Amygdala (tissue), 56 donors: Measurements from ENCODE around the gene POLR2L.

Experiments
- DNase-seq, 56 donors: peaks; one replicate each; lab custom pipeline; 2025; lab: John Stamatoyannopoulos, UW

Gene POLR2L

GRCh38 chr11:815675-816432 lies 26.5 kb downstream of the POLR2L start:
- no peak for DNase-seq

DNA sequence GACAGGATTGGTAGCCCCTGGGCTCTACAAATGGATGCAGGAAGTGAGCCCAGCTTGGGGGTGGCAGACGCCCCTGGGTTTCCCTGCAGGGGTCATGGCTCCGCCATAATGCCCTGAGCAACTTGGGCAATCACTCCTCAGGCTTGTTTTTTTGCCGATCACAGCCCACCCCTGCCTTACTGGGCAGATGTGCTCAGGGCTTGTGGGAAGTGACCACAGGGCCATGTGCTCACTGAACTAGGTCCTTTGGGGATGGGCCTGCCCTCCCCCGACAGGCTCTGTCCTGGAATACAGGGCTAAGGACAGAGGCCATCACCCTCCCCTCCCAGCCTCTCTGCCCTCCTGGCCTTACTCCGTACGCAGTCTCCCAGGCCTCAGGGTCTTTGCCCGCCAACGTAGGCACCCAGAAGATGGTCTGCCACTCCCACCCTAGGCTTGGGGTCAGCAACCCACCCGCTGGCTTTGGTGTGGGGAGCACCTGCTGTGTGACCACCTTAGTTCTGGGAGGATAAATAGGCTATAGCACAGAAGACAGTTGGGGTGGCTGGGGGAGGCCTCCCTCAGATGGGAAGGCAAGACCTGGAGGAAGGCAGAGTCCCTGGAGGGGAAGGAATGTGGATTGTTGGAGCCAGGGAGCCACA lies 28.8 kb downstream of the POLR2L start:
- DNase-seq = no peak

DNA sequence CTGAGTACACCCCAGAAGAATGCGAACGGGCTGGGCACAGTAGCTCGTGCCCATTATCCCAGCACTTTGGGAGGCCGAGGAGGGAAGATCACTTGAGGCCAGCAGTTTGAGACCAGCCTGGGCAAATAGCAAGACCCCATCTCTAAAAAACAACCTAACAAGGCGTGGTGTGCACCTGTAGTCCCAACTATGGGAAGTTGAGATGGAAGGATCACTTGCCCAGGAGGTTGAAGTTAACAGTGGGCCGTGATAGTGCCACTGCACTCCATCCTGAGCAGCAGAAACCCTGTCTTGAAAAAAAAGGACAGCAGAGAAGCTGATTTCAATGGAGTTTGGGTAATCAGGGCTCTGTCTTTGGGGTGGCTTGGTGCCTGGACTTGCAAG lies 29.3 kb downstream of the POLR2L start:
- no peak for DNase-seq

DNA sequence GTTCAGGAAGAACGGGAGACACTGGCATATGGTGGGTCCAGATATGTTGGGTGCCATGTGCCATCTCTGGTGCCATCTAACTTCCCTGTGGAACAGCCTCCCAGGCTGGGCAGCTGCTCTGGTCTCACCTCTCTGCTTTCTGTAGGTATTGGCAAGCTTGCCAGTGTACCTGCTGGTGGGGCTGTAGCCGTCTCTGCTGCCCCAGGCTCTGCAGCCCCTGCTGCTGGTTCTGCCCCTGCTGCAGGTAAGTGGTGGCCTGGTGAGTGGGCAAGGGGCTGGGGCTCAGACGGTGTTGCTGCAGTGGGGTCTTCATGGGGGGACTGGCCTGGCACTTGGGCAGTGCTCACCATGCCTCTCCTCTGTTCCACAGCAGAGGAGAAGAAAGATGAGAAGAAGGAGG lies 29.9 kb downstream of the POLR2L start:
- DNase-seq = no peak

GRCh38 chr11:811446-812245 lies 30.7 kb downstream of the POLR2L start:
- DNase-seq = no peak

DNA sequence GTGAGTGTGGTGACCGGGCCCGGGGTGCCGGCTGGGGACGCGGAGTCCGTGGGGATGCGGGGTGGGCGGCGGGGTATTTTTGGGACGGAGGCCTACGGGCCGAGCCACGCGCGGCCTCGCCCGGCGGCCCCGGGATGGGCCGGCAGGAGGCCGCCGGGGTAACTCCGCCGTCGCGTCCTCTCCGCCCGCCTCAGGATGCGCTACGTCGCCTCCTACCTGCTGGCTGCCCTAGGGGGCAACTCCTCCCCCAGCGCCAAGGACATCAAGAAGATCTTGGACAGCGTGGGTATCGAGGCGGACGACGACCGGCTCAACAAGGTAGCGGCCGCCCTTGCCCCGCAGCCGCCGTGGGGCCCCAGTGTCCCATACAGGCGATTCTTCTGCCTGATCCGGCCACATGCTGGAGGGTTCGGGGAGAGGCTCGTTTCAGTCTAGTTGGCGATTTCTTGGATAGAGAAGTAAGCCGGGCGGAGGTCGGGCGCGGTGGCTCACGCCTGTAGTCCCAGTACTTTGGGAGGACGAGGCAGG lies 32.2 kb downstream of the POLR2L start:
- no peak for DNase-seq

- peak; percentile 83 to 100 (median 97) for DNase-seq
These were observed 32.9 kb downstream of the POLR2L start, which contains the start of gene RPLP2 for GRCh38 chr11:809287-810039. Gene RPLP2, plus strand, starts transcription at chr11:809967. Its CDS starts 268 bp downstream, at chr11:810235.

GRCh38 chr11:808427-809286 lies 33.7 kb downstream of the POLR2L start:
- peak in 4 of 56 donors; percentile 67 to 83 (median 76) for DNase-seq

DNA sequence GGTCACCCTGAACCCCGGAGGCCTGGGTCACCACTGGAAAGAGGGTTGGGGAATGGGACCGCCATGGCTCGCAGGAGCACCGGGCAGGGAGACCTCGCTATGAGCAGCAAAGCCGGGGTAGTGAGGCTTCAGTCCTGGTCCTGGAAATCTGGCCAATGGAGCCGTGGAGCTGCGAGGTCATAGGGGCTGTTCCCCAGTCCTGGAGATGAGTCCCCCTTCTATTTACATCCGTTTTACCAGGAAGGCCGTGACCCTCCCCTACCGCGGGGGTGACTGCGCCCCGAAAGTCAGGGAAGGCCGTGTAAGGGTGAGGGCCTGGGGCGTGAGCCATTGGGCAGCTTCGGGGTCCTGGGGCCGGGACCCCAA lies 37.7 kb downstream of the POLR2L start:
- DNase-seq = no peak

GRCh38 chr11:803770-804598 lies 38.3 kb downstream of the POLR2L start:
- DNase-seq = no peak

- no peak for DNase-seq
These were observed 38.9 kb downstream of the POLR2L start for GRCh38 chr11:803467-803742.

- DNase-seq = no peak
These were observed 39.4 kb downstream of the POLR2L start for GRCh38 chr11:802693-803466.

- no peak for DNase-seq
These were observed 40.2 kb downstream of the POLR2L start for GRCh38 chr11:802018-802617.

GRCh38 chr11:801097-801780 lies 41.1 kb downstream of the POLR2L start:
- DNase-seq = no peak

GRCh38 chr11:800473-800872 lies 41.9 kb downstream of the POLR2L start:
- DNase-seq = no peak

DNA sequence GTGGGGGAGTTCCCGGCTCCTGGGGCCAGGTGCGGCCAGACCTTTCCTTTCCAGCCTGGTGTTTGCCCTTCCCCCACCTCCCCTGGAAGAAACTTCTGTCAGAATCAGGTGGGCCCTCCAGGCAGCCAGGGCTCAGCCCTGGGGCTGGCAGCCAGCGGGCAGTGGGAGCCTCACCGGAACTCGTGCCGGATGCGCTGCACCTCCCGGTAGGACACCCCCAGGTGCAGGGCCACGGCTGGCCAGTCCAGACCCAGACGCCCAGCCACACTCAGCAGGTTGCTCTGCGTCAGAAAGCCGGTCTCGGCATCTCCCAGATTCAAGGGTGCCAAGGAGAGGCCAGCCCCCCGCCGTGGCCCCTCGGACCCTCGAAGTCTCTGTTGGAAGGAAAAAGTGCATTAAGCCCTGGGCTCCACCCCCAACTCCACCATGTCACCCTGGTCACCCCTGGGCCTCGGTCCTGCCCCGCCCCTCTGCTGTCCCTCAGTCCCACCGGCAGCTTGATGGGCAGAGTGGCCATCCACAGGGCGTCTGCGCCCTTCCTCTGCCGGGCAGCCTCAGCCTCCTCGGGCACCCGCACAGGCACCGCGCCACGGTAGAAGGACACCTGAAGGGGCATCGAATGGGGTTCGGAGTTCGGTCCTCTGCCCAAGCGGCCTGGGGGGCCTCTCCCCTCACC lies 42.5 kb downstream of the POLR2L start:
- DNase-seq = no peak
